ENCODE results near the gene TMEM184A. TPM values are rescaled to one million over a fixed set of nuclear protein-coding genes. Genes with fewer than 3 reads are reported as not detected.
A peak's percentile ranks its signal among the peaks of the same experiment; 100 is the strongest.

Gene TMEM184A
- polyA plus RNA-seq, 12 donors: 0.32 to 8.0 (median 1.5) TPM; not detected in 1

DNA sequence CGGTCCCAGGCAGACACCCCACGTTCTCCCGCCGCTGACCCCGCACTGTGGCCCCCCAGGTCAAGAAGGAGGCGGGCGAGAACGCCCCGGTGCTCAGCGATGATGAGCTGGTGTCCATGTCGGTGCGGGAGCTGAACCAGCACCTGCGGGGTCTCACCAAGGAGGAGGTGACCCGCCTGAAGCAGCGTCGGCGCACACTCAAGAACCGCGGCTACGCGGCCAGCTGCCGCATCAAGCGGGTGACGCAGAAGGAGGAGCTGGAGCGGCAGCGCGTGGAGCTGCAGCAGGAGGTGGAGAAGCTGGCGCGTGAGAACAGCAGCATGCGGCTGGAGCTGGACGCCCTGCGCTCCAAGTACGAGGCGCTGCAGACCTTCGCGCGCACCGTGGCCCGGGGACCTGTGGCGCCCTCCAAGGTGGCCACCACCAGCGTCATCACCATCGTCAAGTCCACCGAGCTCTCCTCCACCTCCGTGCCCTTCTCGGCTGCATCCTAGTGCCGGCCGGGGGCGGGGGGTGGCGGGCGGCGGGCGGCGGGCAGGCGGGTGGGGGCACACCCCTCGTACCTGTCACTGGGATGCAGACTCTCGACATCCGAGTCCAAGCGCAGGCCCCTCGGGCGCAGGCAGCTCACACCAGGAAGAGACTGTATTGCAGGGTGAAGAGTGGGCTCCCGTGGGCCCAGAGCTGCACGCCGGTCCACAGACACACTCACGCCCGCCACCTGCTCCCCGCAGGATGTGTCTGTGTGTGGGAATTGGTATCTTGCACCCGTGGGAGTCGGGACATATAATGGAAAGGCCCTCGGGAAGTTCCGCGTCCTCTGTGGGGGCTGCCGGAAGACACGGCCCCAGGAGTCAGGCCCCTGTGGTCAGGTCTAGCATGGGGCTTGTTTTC lies 15.9 kb downstream of the TMEM184A start:
- DNase-seq: no peak

DNA sequence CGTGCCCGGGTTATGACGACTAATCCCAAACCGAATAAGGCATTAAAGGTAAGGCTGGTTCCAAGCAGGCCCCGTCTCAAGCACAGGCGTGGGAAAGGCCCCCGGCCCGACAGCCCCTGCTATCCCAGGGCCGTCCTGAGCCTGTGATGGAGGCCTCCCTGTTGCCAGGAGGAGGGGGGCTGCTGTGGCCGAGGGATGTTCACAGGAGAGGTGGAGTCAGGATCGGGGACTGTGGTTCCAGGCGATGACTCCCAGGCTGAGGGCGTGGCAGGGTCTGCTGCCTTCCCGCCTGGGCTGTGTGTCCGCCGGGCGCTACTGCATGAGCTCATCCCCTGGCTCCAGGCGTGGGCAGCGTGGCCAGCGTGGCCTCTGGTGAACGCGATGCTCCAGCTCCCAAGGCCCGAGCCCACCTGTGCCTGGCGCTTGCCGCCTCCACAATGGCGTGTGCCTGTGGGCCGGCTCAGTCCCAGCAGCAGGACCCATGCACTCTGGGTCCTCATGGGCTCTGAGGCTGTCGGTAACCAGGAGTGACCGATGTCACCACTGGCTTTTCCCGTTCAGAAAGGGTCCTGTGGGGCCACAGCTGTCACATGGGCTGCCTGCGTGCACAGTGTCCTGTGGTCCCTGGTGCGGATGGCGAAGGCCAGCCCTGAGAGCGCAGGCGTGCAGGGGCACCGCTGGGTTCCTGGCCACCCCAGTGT lies 16.7 kb downstream of the TMEM184A start:
- no peak for DNase-seq

DNA sequence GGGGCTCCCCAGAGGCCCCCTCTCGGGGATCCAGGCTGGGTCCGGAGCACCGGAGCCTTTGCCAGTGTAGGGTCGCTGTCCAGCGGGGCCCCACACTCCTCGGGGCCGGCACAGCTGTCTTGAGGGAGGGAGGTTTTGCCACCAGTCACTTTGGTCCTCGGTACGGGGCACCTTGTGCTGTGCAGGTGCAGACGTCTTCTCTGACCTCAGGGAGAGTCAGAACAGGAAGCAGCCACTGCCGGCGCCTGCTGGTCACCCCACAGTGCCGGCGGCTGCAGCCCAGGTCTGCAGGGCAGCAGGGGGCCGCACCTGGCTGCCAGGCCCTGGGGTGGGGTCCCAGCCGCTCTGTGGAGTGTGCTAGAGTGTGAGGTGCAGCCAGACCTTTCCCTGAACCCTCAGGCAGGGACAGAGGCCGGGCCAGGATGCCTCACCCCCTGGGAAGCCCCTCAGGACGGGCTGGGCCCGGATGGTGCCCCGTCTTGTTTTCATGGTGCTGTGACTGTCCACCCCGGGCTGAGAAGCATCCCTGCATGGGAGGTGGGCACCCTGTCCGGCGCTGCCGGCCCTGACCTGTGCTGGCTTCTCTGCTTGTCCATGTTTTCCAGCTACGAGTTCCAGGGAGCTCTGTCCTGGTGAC lies 17.3 kb downstream of the TMEM184A start:
- no peak for DNase-seq

DNA sequence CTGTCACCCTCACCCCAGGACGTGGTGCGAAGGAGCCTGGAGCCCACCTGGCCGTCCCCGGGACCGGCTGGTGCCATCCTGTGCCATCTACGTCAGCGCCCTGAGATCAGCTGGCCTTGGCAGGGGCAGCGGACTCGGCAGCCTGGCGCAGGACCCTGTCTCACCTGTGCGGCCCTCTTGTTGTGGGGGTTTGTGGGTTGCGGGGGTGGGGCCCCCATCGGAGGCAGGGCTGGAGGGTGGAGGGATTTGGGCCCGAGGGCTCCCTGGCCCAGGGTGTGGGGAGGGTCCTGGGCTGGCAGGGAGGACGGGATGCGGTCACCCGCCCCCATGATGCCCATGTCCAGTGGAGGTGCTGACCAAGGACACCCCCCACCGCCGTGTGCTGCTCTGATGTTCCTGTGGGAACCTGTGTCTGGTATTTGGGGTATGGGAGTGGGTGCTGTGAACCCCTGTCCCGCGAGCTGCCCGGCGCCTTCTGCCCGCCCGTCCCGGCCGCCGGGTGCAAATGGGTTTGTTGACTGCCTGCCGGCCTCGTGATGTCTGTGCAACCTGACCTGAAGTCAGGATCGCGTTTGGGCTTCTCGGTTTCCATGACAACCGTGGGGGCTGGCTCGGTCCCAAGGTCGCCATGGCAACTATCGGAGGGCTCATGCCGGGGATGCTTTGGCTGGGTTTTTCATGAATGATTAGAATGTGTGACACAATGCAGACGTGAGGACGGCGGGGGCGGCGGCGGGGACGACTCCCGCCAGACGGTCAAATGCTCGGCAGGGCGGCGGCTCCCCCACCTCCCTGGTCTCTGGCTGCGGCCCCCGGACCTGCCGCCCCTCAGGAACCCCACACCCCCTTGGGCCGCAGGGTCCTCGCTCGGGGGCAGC lies 18.2 kb downstream of the TMEM184A start:
- peak; percentile 82 for DNase-seq

DNA sequence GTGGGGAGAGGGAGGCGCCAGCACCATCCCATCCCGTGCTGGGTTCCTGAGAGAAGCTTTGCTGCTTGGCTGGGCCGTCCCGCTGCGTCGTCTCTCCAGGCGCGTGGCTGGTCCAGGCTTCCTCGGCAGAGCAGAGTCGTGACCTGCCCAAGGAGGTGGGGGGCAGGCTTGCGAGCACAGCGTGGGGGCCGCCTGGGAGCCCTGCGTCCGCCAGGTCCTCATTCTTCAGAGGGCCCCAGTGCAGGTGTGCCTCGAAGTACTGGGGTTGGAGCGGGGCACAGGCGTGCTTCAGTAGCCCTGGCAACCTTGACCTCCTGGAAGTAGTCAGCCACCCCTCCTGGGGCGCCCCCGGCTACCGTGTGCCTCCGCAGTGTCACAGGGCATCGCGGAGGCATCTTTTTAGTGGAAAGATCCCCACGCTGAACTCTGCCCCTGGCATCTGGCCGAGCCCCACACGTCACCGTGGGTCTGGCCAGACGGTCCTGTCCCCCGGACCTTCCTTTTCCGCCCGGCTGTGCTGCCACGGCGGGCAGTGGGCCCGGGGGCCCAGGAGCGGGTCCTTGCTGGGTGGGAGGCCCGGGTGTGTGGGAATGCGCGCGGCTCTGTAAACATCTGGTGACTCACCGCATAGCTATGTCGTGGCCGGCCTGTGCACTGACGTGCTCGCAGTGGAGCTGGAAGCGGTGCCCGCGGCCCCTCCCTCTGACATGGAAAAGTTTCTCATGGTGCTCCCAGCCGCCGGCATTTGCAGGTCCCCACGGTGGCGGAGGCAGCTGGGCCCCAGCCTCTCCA lies 19.1 kb downstream of the TMEM184A start:
- peak; percentile 93 for DNase-seq

DNA sequence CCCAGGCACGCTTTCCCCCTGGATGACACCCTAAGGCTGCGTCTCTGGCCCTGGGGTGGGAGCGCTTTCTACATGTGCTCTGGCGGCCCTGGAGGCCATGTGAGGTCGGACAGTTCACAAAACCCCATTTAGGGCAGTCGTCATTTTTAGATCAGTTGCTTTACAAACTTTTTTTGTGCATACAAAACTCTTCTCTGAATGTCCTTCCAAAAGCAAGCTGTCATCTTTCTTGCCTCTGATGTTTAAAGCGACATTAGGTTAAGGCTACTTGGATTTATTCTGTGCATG lies 19.6 kb downstream of the TMEM184A start:
- DNase-seq: no peak

DNA sequence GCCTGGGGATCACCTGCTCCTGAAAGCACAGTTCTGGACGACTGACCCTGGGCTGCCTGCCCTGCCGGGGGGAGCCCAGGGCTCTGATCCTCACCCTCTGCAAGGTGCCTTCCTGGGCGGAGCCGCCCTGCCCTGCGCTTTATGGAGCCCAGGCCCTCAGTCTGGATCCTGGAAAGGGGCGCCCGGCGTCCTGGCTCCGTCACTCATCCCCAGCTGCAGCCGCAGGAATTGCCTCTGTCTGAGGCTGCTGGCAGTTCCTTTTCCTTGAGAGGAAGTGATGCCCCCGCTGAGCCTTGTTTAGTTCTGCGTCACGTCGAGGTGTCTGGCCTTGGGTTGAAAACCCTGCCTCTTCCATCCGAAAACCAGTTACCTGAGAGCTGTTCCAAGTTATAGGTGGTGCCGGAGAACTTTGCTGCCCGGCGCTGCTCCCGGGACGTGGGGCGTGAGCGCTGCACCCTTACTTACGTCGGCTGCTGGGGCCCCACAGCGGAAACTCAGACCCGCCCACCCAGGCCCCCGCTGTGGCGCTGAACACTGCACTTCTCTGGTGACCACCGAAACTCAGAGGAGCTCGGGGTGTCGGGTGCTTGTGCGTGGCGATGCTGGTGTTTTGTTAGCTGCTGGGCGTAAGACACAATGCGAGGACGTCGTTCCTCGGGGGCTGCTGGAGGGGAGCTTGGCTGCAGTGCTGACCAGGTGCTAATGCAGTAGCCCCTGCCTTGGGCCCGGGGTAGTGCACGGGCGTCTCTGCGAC lies 20.1 kb downstream of the TMEM184A start:
- DNase-seq: no peak

DNA sequence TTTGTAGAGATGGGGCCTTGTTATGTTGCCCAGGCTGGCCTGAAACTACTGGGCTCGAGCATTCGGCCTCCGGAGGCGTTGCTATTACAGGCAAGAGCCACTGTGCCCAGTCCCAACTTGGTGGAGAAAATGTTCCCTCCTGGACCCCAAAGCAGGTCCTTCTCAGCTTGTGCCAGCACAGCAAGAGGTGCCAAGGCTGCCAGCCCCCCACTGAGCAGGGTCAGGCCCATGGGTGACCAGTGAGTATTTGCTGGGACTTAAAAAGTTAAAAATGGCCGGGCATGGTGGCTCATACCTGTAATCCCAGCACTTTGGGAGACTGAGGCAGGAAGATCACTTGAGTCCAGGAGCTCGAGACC lies 20.9 kb downstream of the TMEM184A start:
- no peak for DNase-seq

DNA sequence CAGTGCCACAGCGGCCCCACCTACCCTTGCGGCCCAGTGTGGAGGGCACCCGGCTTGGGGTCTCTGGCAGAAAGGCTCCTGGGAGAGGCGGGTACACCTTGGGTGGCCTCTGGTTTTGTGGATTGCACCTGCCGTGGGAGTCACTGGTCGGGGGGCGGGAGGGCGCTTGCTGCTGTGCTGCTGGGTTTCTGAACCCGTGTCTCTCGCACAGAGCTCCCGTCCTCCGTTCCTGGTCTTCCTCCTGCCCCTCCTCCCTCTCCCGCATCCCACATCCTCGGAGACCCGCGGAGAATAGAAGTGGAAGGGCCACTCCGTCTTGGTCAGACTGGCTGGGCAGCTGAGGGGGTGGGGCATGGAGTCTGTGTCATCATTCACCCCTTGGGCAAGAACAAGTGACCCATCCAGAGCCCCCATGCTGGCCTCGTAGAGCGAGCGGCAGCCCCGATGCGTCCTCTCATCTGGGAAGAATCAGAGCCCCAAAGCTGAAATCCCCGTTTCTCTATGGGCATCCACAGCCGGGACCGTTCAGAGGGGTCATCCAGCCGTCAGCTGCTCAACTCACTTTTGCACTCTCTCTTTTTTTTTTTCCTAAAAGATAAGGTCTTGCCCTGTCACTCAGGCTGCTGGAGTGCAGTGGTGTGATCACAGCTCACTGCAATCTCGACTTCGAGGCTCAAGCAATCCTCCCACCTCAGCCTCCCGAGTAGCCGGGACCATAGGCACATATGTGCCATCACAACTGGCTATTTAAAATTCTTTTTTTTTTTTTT lies 21.5 kb downstream of the TMEM184A start:
- DNase-seq: no peak

DNA sequence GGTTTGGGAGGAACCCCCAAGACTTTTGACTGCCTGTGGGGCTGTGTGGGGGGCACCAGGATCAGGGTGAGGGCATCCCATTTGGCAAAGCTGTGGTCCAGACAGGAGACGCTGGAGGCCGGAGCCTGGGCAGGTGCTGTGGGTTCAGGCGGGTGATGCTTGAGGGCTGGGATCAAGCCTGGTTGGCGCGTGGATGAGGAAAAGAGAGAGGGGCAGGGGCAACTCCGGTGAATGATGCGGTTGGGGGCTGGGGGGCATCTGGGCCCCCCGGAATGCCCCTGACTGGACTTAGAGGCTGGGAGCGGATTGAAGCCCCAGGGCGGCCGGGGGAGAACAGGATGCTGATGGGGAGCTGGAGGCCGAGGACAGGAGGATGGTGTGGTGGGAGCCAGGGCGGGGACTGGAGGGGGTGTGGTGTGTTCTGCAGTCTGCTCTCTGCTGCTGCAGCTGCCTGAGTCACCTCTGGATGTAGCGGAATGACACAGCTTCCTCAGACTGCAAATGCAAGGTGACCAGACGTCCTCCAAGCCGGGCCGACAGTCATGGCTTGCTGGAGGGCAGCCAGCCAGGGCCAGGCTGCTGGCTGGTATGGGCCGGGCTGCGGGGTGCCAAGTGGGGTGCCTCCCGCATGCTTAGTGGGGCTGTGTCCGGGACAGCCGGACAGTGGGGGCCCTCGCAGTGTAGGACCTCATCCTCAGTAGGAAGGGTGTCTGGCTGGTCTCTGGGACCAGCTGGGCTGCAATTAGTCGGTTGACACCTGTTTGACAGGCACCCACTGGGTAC lies 22.3 kb downstream of the TMEM184A start:
- no peak for DNase-seq

DNA sequence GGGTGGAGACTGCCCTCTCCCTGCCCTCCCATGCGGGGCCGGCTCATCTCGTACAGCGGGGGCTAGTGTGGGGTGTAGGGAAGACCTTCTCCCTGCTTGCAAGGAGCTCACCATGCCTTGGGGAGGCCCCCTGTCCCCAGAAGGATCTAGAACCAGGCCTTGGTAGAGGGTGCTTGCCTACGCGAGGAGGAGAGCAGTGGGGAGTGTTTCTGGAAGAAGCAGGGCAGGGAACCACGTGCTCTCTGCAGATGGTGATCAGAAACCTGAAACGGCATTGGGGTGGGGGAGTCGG lies 22.8 kb downstream of the TMEM184A start:
- no peak for DNase-seq

DNA sequence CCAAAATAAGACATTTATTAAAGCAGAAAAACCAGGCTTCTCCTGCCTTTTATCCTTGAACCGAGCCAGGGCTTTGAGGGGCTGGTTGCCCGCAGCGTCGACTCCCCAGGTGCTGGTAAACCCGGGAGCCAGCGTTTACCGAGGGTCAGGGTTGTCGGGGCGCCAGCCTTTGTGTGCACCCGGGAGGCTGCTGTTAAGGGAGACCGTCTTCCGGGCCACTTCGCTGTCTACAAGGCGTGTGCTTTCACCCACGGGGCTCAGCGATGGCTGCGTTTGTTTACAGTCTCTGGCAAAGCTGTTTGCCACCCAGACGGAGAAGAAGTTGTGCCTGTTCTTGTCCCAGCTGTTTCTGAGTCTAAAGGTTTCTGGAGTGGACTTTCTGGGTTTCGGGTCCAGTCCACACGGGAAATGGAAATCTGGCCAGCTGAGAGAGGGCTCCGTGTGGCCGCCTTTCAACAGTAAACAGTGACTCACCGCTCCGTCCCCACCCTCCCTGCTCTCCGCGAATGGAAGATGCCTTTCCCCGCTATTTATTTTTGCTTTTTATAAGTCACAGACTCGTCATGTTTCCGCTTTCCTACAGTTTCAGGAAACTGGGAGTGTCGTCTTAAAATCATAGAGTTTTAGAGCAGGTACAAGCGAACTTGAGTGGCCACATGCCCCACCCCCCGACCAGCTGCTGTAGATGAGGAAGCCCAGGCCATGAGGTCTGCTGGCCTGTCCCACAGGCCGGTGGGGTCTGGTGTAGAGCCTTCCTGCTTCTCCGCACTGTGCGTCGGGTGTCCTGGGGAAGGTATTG lies 23.4 kb downstream of the TMEM184A start:
- peak; percentile 68 for DNase-seq

DNA sequence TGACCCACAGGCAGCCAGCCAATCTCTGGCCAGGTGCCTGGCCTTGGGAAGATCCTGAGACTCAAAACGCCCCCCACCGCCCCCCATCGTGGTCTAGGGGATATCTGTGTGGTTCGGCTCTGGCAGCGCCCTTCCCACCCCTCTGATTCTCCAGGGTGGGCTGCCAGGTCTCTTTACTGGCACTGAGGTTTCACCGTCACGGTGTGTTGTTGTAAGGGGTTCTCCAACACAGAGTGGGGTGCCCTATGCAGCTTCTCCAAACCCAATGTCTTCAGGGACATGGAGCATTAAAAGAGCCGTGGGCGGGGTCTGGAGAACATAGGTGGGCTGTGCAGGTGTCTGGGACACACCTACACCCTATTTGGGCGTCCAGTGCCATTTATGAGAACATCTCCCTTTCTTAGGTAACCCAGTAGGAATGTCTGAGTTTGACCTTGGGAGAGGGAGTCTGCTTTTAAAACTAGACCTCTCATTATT lies 24.0 kb downstream of the TMEM184A start:
- no peak for DNase-seq

DNA sequence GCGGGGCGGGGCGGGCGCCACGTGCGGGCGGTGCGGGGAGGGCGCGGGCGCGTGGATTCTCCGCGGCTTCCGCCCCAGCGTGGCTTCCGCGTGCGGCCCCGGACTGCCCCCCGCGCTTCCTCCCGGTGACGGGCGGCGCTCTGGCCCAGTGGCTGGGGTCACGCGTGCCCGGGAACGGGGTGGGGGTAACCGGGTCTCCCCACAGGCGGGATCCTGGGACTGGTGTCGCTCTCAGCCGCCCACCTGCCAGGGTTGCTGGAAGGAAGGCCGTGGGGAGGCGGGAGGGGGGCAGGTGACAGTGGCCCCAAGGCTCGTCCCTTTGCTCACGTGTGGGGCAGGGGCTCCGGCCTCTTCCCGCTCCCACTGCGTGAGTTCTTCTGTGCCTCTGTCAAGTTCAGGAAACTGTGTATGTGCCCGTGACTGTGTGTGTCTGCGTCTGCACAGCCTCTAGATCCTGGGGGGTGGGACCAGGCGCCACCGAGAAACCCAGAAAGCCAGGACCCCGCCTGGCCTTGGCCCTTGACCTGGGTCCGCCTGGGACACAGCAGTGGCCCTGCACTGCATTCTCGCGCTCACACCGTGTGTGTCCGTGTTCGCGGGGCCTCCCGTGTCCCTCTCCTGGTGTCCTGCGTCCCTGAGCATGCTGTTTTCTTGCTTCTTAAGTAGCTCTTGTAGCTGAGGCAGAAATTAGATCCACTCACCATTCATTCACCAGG lies 24.6 kb downstream of the TMEM184A start:
- peak; percentile 31 for DNase-seq

DNA sequence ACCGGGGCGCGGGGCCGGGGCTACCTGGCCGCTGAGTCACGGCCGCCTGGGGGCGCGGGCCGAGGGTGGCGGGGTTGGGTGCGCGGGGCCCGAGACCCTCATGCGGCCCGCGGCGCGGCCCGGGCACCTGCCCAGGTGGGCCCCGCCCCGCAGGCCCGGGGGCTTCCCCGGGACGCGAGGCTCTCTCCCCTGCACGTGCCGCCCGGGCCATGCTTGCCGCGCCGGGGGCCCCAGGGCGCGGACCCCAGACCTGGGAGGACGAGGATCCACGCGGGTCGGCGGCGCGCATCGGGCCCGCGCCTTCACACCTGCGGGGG lies 25.1 kb downstream of the TMEM184A start:
- no peak for DNase-seq

DNA sequence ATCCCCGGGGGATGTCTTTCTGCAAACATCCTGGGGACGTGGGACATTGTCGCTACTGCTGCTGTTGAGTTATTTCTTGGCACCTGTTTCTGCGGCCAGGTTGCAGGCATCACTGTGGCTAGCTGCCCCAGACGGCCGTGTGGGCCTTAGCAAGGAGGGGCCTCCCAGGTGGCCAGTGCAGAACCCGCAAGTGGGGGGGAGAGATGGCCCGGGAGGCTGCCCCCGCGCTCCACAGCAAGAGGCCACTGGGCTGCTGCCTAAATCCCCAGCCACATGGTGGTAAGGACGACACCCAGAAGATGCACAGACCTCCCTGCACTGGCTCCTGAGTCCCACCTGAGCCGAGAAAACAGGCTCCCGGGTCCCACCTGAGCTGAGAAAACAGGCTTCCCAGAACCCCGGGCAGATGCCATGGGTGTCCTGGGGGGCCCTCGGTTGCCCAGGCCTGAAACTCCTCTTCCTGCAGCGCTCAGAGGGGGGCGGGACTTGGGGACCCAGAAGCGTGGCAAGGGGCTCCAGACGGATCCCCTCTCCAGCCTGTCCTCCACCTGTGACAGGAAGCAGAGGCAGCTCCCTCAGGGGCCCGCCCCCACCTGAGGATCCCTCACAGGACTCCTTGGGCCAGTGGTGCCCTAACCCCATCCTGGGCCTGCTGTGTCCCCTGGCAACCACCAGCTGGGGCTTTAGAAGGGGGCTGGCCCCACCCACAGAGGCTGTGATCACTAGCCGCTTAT lies 26.5 kb downstream of the TMEM184A start:
- DNase-seq: no peak

DNA sequence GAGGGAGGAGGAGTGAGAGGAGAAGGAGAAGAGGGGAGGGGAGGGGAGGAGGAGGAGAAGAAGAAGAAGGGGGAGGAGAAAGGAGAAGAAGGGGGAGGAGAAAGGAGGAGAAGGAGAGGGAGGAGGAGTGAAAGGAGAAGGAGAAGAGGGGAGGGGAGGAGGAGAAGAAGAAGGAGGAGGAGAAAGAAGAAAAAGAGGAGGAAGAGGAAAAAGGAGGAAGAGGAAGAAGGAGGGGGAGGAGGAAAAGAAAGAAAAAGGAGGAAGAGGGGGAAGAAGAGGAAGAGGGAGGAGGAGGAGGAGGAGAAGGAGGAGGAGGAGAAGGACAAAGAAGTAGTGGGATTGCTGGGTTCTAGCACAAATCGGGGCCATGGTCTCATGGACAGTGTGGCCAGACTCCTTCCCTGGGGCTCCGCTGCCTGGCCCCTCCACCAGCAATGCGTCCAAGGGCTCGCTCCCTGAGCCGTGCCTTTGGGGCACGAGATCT lies 29.7 kb downstream of the TMEM184A start:
- no peak for DNase-seq

All from muscle of arm (tissue), 12 donors.